Measurements from ENCODE around the gene CDKN1C. TPM values are rescaled to one million over a fixed set of nuclear protein-coding genes. Genes with fewer than 3 reads are reported as not detected.

Gene CDKN1C
- total and polyA plus RNA-seq, 5 donors, result 16.1 to 27.6 (median 24.3) TPM

DNA sequence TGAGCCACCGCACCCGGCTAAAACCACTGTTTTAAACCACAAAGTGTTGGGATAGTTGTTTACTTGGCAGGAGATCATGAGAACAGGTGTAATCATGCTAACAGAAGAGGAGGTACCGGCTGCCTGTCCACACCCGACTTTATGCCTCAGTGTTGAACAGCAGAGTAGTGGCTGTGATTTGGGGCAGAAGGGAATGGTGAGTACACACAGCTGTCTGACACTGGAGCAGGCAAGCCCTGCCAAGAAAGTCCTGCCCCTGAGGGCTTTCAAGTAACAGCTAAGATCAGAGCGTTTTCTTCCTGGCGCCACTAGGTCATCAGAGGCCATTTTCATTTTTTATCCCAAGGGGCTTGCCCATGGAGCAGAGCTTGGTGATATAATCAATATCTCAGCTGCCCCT is 8.1 kb downstream of the CDKN1C start:
- WGBS, result 78% methylated on average over 6 of the region's 6 CpGs
- Histone ChIP-seq H3K4me1 (ENCODE audit: control insufficient read depth, insufficient read depth, low read length) (no peaks in the 10 kb centered on the region), H3K27ac (ENCODE audit: low read length) (no peak overlapping the region), H3K9me3 (ENCODE audit: control insufficient read depth, low read length) (no peaks in the 10 kb centered on the region), H3K4me3 (ENCODE audit: low read length) (no peak overlapping the region), H3K27me3 (ENCODE audit: control insufficient read depth, insufficient read depth) (no peaks in the 10 kb centered on the region)
- no peak for DNase-seq
- intact Hi-C loops (cut with DNase I), result no loop called here
- ATAC-seq, result no peak

GRCh38 chr11:2874963-2875362 is 10.6 kb downstream of the CDKN1C start:
- H3K4me1 ChIP-seq (ENCODE audit: control insufficient read depth, insufficient read depth, low read length), result no peaks in the 10 kb centered on the region
- H3K27me3 ChIP-seq (ENCODE audit: control insufficient read depth, insufficient read depth), result no peaks in the 10 kb centered on the region
- no peak overlapping the region for H3K27ac ChIP-seq (ENCODE audit: low read length)
- H3K4me3 ChIP-seq (ENCODE audit: low read length), result no peak overlapping the region
- no peaks in the 10 kb centered on the region for H3K9me3 ChIP-seq (ENCODE audit: control insufficient read depth, low read length)
- DNase-seq (no peak), ATAC-seq (no peak)
- intact Hi-C loops (cut with DNase I), result no loop called here
- 94% methylated on average over 10 of the region's 10 CpGs for WGBS

DNA sequence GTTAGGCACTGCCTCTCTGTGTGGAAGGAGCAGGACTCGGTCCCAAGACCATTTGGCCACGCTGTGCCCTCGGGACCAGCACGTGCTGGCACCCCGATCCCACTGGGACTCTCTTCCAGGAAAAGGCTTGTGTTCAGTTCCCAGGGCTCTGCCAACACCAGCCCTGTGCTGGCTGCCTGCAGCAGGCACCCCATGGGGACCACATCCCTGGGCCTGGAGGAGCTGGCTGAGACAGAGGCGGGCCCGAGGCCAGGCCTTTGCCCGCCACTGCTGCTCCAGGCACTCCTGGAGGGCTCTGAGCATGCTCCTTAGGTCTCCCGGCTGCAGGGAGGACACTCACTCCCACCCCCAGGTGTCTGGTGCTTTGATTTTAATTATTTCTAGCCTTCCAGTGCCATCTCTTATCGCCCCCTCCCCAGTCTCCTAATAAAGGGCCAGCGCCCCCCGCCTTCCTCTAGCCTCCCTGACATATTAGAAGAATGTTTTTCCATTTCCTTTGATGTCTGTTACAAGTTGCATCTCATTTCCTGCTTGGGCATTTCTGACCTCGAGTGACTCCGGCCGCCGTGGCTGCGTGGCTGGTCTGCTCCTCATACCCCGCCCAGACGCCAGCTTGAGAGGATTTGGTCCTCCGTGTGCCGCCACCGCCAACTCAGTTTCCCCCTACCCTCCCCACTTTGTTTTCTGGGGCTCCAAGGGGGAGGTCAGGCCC is 14.4 kb downstream of the CDKN1C start:
- 63% methylated on average over 22 of the region's 22 CpGs for WGBS
- Histone ChIP-seq H3K27me3 (ENCODE audit: control insufficient read depth, insufficient read depth) (no peaks in the 10 kb centered on the region), H3K4me1 (ENCODE audit: control insufficient read depth, insufficient read depth, low read length) (no peaks in the 10 kb centered on the region), H3K9me3 (ENCODE audit: control insufficient read depth, low read length) (no peaks in the 10 kb centered on the region), H3K27ac (ENCODE audit: low read length) (no peak overlapping the region), H3K4me3 (ENCODE audit: low read length) (no peak overlapping the region)
- peak; percentile 12 to 16 for ATAC-seq
- DNase-seq, result no peak
- intact Hi-C loops (cut with DNase I), result no loop called here

- no peaks in the 10 kb centered on the region for H3K9me3 ChIP-seq (ENCODE audit: control insufficient read depth, low read length)
- ATAC-seq (no peak), DNase-seq (no peak)
- 73% methylated on average over 17 of the region's 17 CpGs for WGBS
- intact Hi-C loops (cut with DNase I), result no loop called here
- no peaks in the 10 kb centered on the region for H3K4me1 ChIP-seq (ENCODE audit: control insufficient read depth, insufficient read depth, low read length)
- H3K27me3 ChIP-seq (ENCODE audit: control insufficient read depth, insufficient read depth), result no peaks in the 10 kb centered on the region
- H3K4me3 ChIP-seq (ENCODE audit: low read length), result no peak overlapping the region
- no peak overlapping the region for H3K27ac ChIP-seq (ENCODE audit: low read length)
Measured at GRCh38 chr11:2870460-2870859, 15.1 kb downstream of the CDKN1C start.

DNA sequence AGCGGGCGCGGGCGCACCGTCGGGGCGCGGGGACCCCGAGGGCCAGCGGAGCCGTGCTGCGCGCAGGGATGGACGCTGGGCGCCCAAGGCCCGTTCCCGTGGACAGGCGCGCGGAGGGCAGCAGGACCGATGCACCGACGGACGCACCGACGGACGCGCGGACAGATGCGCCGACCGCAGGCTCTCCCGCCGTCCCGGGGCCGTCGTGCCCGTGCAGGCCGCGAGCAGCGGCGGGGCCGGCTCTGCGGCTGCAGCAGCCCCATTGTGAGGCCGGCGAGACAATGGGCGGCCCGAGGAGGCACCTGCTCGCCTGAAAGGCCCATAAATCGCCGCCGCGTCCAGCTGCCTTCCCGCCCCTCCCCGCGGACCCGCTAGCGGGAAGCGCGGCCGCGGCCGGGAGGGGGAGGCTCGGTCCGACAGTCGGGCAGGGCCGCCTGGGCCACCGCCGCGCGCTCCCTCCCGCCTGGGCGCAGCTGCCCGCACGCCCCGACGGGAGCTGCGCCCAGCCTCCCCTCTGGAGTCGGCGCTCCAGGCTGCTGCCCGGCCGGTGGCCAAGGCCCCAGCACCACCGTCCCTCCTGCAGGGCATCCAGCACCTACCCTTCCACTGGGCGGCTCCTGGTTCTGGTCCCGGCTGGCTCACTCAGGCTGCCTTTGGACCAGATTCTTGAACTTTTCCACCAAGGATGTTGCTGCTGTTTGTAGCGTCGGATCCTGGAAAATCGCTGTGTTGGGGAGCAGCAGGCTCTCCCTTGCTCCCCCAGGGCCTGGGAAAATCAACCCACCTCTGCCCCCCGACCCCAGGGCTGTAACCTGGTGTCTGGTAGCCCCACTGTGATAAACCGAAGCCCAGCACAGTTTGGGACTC is 15.8 kb downstream of the CDKN1C start:
- no peak for DNase-seq
- no peaks in the 10 kb centered on the region for H3K4me1 ChIP-seq (ENCODE audit: control insufficient read depth, insufficient read depth, low read length)
- H3K4me3 ChIP-seq (ENCODE audit: low read length), result no peak overlapping the region
- no peak for ATAC-seq
- H3K9me3 ChIP-seq (ENCODE audit: control insufficient read depth, low read length), result no peaks in the 10 kb centered on the region
- no peaks in the 10 kb centered on the region for H3K27me3 ChIP-seq (ENCODE audit: control insufficient read depth, insufficient read depth)
- H3K27ac ChIP-seq (ENCODE audit: low read length), result no peak overlapping the region
- WGBS, result 17% methylated on average over 90 of the region's 90 CpGs
- intact Hi-C loops (cut with DNase I), result loop anchor here in 1 of 4 donors (10.0 kb wide), 1 partner anchor 175 kb away; the partner anchor contains the start of gene KCNQ1OT1

DNA sequence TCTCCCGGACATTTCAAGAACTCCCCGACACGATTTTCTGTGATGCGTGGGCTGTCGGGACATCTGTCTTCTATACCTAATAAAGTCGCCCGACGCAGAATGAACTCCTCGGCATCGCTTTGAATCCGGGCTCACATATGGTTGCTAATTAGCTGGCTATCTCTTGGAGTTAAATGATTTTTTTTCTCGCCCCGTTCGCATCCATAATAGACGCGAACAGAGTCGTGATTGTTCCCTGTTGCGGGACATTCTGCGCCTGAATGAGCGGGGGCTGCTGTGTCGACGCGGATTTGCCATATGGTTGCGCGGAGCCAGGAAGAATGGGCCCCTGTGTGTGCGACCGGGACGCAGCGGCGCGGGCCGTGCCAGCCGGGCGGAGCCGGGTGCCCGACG is 16.4 kb downstream of the CDKN1C start:
- Histone ChIP-seq H3K9me3 (ENCODE audit: control insufficient read depth, low read length) (no peaks in the 10 kb centered on the region), H3K4me3 (ENCODE audit: low read length) (no peak overlapping the region), H3K4me1 (ENCODE audit: control insufficient read depth, insufficient read depth, low read length) (no peaks in the 10 kb centered on the region), H3K27me3 (ENCODE audit: control insufficient read depth, insufficient read depth) (no peaks in the 10 kb centered on the region), H3K27ac (ENCODE audit: low read length) (no peak overlapping the region)
- no peak for DNase-seq
- 21% methylated on average over 37 of the region's 37 CpGs for WGBS
- intact Hi-C loops (cut with DNase I), result loop anchor here in 1 of 4 donors (10.0 kb wide), 1 partner anchor 174 kb away; the partner anchor contains the start of gene KCNQ1OT1
- ATAC-seq, result no peak

DNA sequence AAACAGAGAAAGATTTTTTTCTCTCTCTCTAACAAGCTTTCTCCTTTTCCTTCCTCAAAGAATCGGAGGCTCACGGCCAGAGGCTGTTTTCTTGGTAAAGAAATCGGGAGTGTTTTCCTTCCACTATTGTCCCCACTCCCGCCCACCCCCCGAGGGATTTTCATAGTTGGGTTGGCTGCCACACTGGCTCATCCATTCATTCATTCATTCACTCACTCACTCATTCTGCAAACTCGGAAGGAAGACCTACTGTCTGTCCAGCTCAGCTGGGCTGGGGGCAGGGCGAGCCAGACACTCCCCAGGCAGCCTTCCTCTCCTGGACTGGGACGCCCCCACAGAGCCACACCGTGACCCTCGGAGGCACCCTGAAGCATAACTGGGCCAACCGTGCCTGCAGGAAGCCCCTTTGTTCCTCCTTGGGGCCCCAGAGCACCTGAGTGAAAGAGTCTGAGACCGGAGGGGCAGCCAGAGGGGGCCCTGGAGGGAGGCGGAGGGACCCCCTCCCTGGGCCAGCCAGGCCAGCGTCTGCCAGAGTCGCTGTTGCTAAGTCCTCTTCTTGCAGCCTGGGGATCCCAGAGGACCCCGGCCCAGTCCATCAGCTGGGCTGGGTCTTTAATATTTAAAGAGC is 17.0 kb downstream of the CDKN1C start:
- DNase-seq (no peak), ATAC-seq (no peak)
- Histone ChIP-seq H3K9me3 (ENCODE audit: control insufficient read depth, low read length) (no peaks in the 10 kb centered on the region), H3K27ac (ENCODE audit: low read length) (no peak overlapping the region), H3K4me1 (ENCODE audit: control insufficient read depth, insufficient read depth, low read length) (no peaks in the 10 kb centered on the region), H3K27me3 (ENCODE audit: control insufficient read depth, insufficient read depth) (no peaks in the 10 kb centered on the region), H3K4me3 (ENCODE audit: low read length) (peak overlapping the region; percentile 26)
- WGBS, result 17% methylated on average over 16 of the region's 16 CpGs
- intact Hi-C loops (cut with DNase I), result loop anchor here in 1 of 4 donors (10.0 kb wide), 1 partner anchor 174 kb away; the partner anchor contains the start of gene KCNQ1OT1

- DNase-seq (no peak), ATAC-seq (no peak)
- Histone ChIP-seq H3K4me3 (ENCODE audit: low read length) (peak overlapping the region; percentile 26), H3K4me1 (ENCODE audit: control insufficient read depth, insufficient read depth, low read length) (no peaks in the 10 kb centered on the region), H3K9me3 (ENCODE audit: control insufficient read depth, low read length) (no peaks in the 10 kb centered on the region), H3K27ac (ENCODE audit: low read length) (no peak overlapping the region), H3K27me3 (ENCODE audit: control insufficient read depth, insufficient read depth) (no peaks in the 10 kb centered on the region)
- intact Hi-C loops (cut with DNase I), result loop anchor here in 1 of 4 donors (10.0 kb wide), 1 partner anchor 173 kb away; the partner anchor contains the start of gene KCNQ1OT1
- 48% methylated on average over 25 of the region's 25 CpGs for WGBS
Measured at GRCh38 chr11:2867722-2868505, 17.7 kb downstream of the CDKN1C start.

- Histone ChIP-seq H3K27ac (ENCODE audit: low read length) (no peak overlapping the region), H3K27me3 (ENCODE audit: control insufficient read depth, insufficient read depth) (no peaks in the 10 kb centered on the region), H3K9me3 (ENCODE audit: control insufficient read depth, low read length) (no peaks in the 10 kb centered on the region), H3K4me3 (ENCODE audit: low read length) (no peak overlapping the region), H3K4me1 (ENCODE audit: control insufficient read depth, insufficient read depth, low read length) (no peaks in the 10 kb centered on the region)
- ATAC-seq (no peak), DNase-seq (no peak)
- intact Hi-C loops (cut with DNase I), result loop anchor here in 1 of 4 donors (10.0 kb wide), 1 partner anchor 172 kb away; the partner anchor contains the start of gene KCNQ1OT1
- WGBS, result 95% methylated on average over 5 of the region's 5 CpGs
Measured at GRCh38 chr11:2867142-2867541, 18.4 kb downstream of the CDKN1C start.

DNA sequence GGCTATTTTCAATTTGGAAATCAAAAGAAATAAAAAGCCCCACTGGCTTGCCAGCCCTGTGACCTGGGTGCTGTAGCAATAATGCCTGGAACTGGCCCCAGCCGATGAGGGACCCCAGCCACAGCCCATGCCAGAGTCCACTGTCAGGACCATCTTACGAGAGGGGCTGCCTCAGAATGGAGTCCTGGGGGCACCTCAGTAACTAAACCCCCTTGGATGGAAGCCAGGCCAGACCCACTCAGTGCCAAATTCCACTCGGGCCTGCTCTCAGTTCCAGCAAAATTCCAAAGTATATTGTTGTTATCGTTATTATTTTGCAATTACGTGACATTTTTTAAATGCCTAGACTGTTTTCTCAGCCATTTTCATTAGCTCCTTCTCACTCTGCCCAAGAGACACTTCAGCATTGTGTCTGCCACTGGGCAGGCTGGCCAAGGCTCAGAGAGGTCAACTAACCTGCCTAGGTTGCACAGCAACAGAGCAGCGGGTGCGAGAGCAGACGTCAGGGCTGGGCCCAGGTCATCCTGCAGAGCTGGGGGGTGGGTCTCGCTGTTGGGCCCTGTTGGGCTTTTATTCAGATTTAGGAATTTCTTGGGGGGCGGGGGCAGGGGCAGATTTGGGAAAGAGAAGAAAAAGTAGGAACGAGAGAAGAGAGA is 19.5 kb downstream of the CDKN1C start:
- WGBS, result 92% methylated on average over 11 of the region's 11 CpGs
- no peak overlapping the region for H3K4me3 ChIP-seq (ENCODE audit: low read length)
- intact Hi-C loops (cut with DNase I), result loop anchor here in 1 of 4 donors (10.0 kb wide), 1 partner anchor 171 kb away; the partner anchor contains the start of gene KCNQ1OT1
- no peaks in the 10 kb centered on the region for H3K27me3 ChIP-seq (ENCODE audit: control insufficient read depth, insufficient read depth)
- no peak overlapping the region for H3K27ac ChIP-seq (ENCODE audit: low read length)
- ATAC-seq (no peak), DNase-seq (no peak)
- no peaks in the 10 kb centered on the region for H3K4me1 ChIP-seq (ENCODE audit: control insufficient read depth, insufficient read depth, low read length)
- no peaks in the 10 kb centered on the region for H3K9me3 ChIP-seq (ENCODE audit: control insufficient read depth, low read length)

Measured in right cardiac atrium (tissue), 5 donors.